IPS-18a (cell line): ENCODE data around the gene CKS1B.
"Not testable (repeated sequence)": the region's sequence is repeated elsewhere in the genome, so short reads cannot be mapped to it uniquely, and the experiment has no call there.

Source experiments
- H3K27ac ChIP-seq: one replicate; pipeline ENCODE4 v1.5.1; 2013; ENCODE audit warnings: low read length
- H3K27me3 ChIP-seq: one replicate; pipeline ENCODE4 v1.6.1; 2013; ENCODE audit warnings: mild to moderate bottlenecking, low read length; ENCODE audit not compliant: control insufficient read depth, insufficient read depth
- H3K36me3 ChIP-seq: one replicate; pipeline ENCODE4 v1.6.1; 2013; ENCODE audit warnings: low read depth, low read length; ENCODE audit not compliant: control insufficient read depth
- H3K4me1 ChIP-seq: one replicate; pipeline ENCODE4 v1.6.1; 2013; ENCODE audit warnings: low read depth, low read length; ENCODE audit not compliant: control insufficient read depth
- H3K4me3 ChIP-seq: one replicate; pipeline ENCODE4 v1.5.1; 2013; ENCODE audit warnings: low read length
- H3K9ac ChIP-seq: one replicate; pipeline ENCODE4 v1.6.1; 2013; ENCODE audit warnings: mild to moderate bottlenecking, low read length, moderate library complexity
- H3K9me3 ChIP-seq: one replicate; pipeline ENCODE4 v1.6.1; 2013; ENCODE audit warnings: low read depth, low read length; ENCODE audit not compliant: control insufficient read depth

The CKS1B gene

DNA sequence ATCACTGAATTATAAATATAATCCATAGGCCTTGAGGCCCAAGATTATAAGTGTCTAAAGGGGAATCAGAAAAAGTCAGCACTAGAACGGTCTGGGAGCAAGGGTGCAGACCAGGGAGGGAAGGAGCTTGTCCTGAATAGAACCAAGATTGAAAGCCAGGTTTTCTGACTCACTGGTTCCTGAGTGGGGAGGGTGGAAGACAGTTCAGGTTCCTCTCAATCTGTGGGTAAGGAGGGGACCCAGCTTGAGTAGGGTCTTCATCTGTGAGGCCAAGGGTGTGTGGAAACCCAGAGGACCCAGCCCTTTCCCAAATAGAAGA is 19.7 kb downstream of the CKS1B start:
- Histone ChIP-seq H3K27ac (no peak overlapping the region), H3K36me3 (peaks cover 21% of the 10 kb centered on the region), H3K4me3 (no peak overlapping the region), H3K27me3 (no peaks in the 10 kb centered on the region), H3K9ac (no peak overlapping the region), H3K9me3 (no peaks in the 10 kb centered on the region), H3K4me1 (no peaks in the 10 kb centered on the region)

DNA sequence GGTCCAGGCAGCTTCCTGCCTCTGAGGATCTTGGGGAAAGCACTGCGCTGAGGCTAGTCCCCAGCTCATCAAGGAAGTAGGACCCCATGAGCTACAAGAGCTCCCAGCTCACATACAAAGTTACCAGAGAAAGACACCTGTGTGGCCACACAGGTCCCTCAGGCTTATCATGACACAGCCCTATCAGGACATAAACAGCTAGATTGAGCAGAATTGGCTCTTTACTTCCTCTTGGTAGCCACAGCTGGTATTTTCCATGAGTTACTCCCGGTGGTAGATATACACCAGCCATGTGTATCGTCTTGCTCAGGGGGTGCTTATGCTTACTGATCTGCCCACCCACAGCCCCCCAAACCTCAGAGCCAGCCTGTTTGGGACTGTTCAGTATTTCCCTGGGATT is 20.1 kb downstream of the CKS1B start:
- no peak overlapping the region for H3K9ac ChIP-seq
- no peaks in the 10 kb centered on the region for H3K27me3 ChIP-seq
- no peak overlapping the region for H3K27ac ChIP-seq
- peaks cover 18% of the 10 kb centered on the region for H3K36me3 ChIP-seq
- H3K4me3 ChIP-seq: no peak overlapping the region
- no peaks in the 10 kb centered on the region for H3K4me1 ChIP-seq
- no peaks in the 10 kb centered on the region for H3K9me3 ChIP-seq

DNA sequence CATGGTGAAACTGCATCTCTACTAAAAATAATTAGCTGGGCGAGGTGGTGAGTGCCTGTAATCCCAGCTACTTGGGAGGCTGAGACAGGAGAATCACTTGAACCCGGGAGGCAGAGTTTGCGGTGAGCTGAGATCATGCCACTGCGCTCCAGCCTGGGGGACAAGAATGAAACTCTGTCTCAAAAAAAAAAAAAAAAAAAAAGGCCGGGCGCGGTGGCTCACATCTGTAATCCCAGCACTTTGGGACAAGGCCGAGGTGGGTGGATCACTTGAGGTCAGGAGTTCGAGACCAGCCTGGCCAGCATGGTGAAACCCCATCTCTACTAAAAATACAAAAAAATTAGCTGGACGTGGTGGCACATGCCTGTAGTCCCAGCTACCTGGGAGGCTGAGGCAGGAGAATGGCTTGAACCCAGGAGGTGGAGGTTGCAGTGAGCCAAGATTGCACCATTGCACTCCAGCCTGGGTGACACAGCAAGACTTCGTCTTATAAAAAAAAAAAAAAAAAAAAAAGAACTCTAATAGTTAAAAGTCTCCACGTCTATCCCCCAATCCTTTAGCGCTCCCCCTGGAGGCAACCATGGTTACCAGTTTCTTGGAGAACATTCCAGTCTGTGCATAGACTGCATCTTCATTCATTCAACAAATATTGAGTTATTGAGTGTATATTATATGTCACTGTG is 21.0 kb downstream of the CKS1B start:
- H3K27ac ChIP-seq, H3K9ac ChIP-seq, H3K4me3 ChIP-seq, H3K27me3 ChIP-seq, H3K36me3 ChIP-seq, H3K4me1 ChIP-seq, H3K9me3 ChIP-seq: not testable (repeated sequence)

DNA sequence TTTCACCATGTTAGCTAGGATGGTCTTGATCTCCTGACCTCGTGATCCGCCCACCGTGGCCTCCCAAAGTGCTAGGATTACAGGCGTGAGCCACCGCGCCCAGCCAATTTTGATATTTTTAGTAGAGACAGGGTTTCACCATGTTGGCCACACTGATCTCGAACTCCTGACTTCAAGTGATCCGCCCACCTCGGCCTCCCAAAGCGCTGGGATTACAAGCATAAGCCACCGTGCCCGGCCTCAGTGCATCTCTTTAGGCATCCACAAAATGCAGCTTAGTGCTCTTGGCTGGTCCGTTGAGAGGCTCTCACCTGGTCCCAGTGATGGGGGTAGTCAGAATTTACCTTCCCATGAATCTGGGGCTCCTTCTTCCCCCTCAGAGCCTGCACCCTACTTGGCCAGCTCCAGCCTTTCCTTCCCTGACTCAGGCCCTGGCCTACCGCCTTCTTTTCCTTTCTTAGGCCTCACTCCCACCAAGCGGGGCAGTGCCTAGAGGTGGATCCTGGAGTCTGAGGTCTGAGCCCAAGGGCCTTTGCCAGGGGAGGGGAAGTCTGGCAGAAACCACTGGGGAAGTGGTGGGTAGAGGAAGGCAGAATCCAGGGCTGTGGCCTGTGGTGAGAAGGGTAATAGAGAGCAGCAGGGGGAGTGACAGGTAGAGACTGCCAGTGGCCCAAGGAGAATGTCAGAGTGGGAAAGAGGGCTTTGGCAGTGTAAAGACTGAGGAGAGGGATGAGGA is 22.7 kb downstream of the CKS1B start:
- H3K4me1 ChIP-seq: peaks cover 3% of the 10 kb centered on the region
- H3K27ac ChIP-seq: no peak overlapping the region
- H3K9ac ChIP-seq: no peak overlapping the region
- H3K36me3 ChIP-seq: peaks cover 4% of the 10 kb centered on the region
- no peaks in the 10 kb centered on the region for H3K27me3 ChIP-seq
- no peaks in the 10 kb centered on the region for H3K9me3 ChIP-seq
- no peak overlapping the region for H3K4me3 ChIP-seq

DNA sequence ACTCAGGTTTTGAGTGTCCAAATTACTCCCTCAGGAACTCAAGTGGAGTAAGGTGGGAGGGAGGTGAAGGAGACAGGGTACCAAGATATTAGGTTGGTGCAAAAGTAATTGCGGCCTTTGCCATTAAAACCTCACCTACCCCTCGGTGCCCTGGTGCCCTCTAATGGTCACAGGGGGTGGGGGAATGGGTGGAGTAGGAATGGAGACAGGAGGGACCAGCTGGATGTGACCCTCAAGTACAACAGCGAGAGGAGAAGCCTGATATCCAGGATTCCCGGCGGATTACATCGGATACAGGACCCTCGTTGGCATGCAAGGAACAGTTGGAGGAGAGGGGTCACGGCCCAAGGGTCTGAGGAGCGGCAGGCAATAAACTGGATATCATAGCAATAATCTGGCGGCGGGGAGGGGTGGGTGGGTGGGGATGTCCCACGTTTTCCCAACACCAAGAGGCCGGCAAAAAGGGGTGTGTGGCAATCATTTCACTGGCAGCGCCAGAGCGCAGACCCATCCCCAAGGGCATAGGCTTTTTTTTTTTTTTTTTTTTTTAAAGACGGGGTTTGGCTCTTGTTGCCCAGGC is 23.8 kb downstream of the CKS1B start:
- Histone ChIP-seq H3K9ac (no peak overlapping the region), H3K4me3 (no peak overlapping the region), H3K27ac (no peak overlapping the region), H3K4me1 (peaks cover 3% of the 10 kb centered on the region), H3K36me3 (no peaks in the 10 kb centered on the region), H3K9me3 (no peaks in the 10 kb centered on the region), H3K27me3 (no peaks in the 10 kb centered on the region)

DNA sequence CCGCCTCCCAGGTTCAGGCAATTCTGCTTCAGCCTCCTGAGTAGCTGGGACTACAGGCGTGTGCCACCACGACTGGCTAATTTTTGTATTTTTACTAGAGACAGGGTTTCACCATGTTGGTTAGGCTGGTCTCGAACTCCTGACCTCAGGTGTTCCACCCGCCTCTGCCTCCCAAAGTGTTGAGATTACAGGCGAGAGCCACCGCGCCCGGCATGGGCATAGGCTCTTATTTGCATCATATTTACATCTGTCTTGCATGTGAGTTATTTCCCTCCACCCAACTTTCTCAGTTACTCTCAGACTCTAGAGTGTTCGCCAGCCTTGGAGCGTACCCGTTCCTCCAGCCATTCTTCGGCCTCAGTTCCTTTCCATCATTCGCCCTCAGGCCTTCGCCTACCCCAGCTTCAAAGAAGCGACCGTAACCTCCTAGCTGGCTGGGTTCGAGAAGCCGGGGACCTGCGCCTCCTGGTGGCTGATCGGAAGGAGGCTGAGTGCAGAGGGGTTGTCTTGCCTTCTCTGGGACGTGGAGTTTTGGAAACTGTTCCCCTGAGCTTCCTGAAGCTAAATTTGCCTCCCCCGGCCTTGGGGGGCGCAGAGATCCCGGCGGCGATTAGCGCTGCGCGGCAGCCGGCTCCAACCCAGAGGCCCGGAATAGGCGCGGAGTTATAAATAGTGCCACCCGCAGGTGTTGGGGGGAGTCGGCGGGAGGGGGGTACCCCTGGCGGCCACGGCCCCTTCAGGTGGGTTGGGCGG is 24.5 kb downstream of the CKS1B start:
- H3K9me3 ChIP-seq: no peaks in the 10 kb centered on the region
- H3K27ac ChIP-seq: no peak overlapping the region
- peaks cover 3% of the 10 kb centered on the region for H3K4me1 ChIP-seq
- H3K27me3 ChIP-seq: no peaks in the 10 kb centered on the region
- peak overlapping the region; percentile 38 for H3K4me3 ChIP-seq
- H3K9ac ChIP-seq: no peak overlapping the region
- H3K36me3 ChIP-seq: no peaks in the 10 kb centered on the region

DNA sequence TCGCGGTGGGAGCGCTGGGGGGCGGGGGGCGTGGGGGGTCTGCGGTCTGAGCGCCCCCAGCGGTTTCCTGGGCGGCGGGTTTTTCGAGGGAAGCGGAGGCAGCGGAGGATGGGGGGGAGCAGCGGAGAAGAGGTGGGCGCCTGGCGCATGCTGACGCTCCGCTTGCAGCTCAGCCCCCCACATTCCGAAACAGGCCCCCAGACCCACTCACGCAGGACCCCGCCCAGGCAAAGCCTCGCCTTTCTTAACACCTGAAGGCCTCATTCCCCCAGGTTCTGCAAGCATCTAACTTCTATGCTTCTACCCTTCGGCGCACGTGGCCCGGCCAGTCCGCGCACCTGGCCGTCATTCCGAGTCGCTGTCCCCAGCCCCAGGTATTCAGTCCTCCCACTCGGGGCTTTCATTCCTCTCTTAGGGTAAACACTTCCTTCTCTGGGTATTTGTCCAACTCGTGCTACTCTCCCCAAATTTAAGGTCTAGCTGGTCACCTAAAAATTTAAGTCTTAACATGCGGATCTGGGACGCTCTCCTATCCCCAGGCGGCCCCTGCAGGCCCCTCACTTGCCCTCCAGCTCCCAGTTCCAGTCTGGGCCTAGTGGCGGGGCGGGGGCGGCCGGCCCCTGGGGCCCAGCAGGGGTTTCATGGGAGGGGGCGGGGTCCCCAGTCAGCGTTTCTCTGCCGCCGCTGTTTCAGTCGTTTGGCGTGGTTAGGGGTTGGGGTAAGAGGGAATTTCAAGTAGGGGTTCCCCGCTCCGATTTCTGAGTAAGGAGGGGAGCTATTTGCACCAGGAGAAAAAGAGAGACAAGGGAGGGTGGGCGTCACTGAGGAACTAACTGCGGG is 25.3 kb downstream of the CKS1B start:
- Histone ChIP-seq H3K27ac (peak overlapping the region; percentile 64), H3K27me3 (no peaks in the 10 kb centered on the region), H3K4me3 (peak overlapping the region; percentile 72), H3K9me3 (no peaks in the 10 kb centered on the region), H3K4me1 (peaks cover 10% of the 10 kb centered on the region), H3K9ac (peak overlapping the region; percentile 46), H3K36me3 (no peaks in the 10 kb centered on the region)

DNA sequence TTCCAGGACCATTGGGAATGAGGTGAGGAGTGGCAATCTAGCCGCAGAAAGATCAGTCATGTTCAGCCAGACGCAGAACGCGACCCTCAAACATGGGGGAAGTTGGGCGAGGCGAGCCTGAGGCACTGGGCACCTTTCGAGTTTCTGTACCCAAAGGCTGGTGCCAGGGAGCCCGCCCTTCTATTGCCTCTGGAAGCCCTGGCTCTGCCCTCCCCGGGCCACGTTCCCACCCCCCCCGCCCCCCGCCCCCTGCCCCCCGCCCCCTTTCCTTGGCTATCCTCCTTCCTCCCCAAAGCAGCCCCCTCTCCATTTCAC is 25.9 kb downstream of the CKS1B start:
- H3K9me3 ChIP-seq: no peaks in the 10 kb centered on the region
- H3K36me3 ChIP-seq: no peaks in the 10 kb centered on the region
- H3K4me1 ChIP-seq: peaks cover 14% of the 10 kb centered on the region
- peak overlapping the region; percentile 46 for H3K9ac ChIP-seq
- peak overlapping the region; percentile 64 for H3K27ac ChIP-seq
- H3K27me3 ChIP-seq: no peaks in the 10 kb centered on the region
- peak overlapping the region; percentile 72 for H3K4me3 ChIP-seq

DNA sequence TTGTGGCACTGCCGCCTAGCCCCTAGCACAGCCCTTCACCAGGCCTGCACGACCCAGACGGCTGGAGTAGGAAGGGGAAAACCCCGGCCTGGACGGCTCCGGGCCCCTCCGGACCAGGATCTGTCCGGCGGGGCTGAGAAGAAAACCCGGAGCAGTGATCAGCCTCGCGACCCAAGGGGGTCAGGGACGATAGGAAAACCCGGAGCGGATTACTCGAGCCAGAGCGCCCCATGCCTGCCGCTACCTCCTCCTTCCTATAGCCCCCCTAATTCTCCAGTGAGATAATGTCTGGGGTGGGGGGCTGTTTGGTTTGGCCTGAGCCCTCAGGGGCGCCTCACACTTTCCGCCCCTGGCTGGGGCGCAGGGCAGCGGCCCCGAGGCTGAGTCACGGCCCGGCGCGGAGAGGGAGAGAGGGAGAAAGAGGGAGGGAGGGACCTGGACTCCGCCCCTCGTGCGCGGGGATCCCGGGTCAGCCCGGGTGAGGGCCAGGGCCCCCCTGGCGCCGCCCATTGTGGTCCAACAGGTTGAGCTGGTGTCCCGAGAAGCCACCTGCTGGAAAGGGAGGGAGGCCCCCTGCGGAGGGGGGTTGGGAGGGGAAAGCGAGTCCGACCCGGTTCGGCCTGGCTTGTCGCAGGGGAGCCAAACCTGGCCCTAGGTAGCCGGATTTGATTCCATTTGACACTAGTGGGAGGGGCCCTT is 26.4 kb downstream of the CKS1B start:
- Histone ChIP-seq H3K4me3 (peak overlapping the region; percentile 72), H3K9ac (peak overlapping the region; percentile 65)

DNA sequence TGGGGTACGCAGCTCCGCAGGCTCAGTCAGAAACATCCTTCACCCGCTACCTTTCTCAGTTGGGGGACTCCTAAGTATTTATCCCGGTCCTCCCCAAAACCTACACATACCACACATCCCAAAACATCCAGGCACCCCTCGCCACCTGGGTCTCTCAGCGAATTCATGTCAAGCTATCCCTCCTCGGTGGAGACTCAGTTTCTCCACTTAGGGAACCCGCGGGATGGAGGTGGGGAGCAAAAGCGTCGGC is 26.9 kb downstream of the CKS1B start:
- peak overlapping the region; percentile 72 for H3K4me3 ChIP-seq
- no peaks in the 10 kb centered on the region for H3K36me3 ChIP-seq
- H3K27me3 ChIP-seq: no peaks in the 10 kb centered on the region
- peaks cover 14% of the 10 kb centered on the region for H3K4me1 ChIP-seq
- no peak overlapping the region for H3K27ac ChIP-seq
- H3K9me3 ChIP-seq: no peaks in the 10 kb centered on the region
- peak overlapping the region; percentile 65 for H3K9ac ChIP-seq

More for the DNA sequence above, 26.4 kb downstream of the CKS1B start:
- no peak overlapping the region for H3K27ac ChIP-seq
- peaks cover 14% of the 10 kb centered on the region for H3K4me1 ChIP-seq
- H3K27me3 ChIP-seq: no peaks in the 10 kb centered on the region
- H3K36me3 ChIP-seq: no peaks in the 10 kb centered on the region
- H3K9me3 ChIP-seq: no peaks in the 10 kb centered on the region
